A673 (cell line): ENCODE results near the gene RAP1GDS1.

Source experiments
- EZH2 ChIP-seq: fragments of 200-600 bp; sonication (generic); IDR thresholded peaks from 2 replicates; pipeline ENCODE4 v1.6.1; 2017; ENCODE audit warnings: borderline replicate concordance, low read depth, mild to moderate bottlenecking, mixed read lengths, antibody characterized with exemption, low read length; ENCODE audit not compliant: poor library complexity, severe bottlenecking
- TF ChIP-seq, protein P1 (sequence below): fragments of 300-800, 200-600 bp; sonication (generic); conservative IDR thresholded peaks from 2 replicates; pipeline ENCODE4 v1.5.1; 2017; ENCODE audit warnings: low read depth, mild to moderate bottlenecking, antibody characterized with exemption, low read length, moderate library complexity, mixed read lengths

DNA sequence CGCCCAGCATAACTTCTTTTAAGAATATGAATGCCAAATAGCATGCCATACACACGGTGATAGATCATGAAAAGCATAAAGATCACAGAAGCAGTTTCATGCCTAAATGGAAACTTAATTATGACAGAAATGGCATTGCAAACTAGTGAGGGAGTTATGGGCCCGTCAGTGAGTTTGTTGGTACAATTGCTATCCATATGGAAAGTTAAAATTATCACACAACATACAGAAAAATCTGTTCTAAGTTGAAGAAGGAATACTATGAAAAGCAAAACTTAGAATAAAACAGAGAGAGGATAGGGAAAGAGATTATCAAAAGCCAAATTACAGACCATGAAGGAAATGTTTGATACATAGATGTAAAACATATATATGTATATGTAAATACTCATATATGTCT is 30.2 kb upstream of the RAP1GDS1 start:
- TF ChIP-seq, protein P1, sequence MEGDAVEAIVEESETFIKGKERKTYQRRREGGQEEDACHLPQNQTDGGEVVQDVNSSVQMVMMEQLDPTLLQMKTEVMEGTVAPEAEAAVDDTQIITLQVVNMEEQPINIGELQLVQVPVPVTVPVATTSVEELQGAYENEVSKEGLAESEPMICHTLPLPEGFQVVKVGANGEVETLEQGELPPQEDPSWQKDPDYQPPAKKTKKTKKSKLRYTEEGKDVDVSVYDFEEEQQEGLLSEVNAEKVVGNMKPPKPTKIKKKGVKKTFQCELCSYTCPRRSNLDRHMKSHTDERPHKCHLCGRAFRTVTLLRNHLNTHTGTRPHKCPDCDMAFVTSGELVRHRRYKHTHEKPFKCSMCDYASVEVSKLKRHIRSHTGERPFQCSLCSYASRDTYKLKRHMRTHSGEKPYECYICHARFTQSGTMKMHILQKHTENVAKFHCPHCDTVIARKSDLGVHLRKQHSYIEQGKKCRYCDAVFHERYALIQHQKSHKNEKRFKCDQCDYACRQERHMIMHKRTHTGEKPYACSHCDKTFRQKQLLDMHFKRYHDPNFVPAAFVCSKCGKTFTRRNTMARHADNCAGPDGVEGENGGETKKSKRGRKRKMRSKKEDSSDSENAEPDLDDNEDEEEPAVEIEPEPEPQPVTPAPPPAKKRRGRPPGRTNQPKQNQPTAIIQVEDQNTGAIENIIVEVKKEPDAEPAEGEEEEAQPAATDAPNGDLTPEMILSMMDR, result no peak
- TF ChIP-seq EZH2, result no peak
